SU-DHL-6 (cell line): ENCODE data around the gene KLF15.

Experiments used
- H2AFZ ChIP-seq: fragments of 200-600 bp; sonication (generic); 2 replicates; pipeline ENCODE4 v1.6.1; 2014; ENCODE audit warnings: low read depth, mild to moderate bottlenecking, moderate library complexity, mixed read lengths, antibody characterized with exemption, low read length; ENCODE audit not compliant: severe bottlenecking
- H3F3A ChIP-seq: fragments of 200-600 bp; shearing (Covaris generic); 2 replicates; pipeline ENCODE4 v1.6.0; 2016; ENCODE audit warnings: antibody characterized with exemption, mild to moderate bottlenecking; ENCODE audit not compliant: insufficient read depth
- H3K27ac ChIP-seq: fragments of 200-600 bp; sonication (generic); 2 replicates; pipeline ENCODE4 v1.5.1; 2016; ENCODE audit warnings: low read depth, mild to moderate bottlenecking, low read length, moderate library complexity, mixed read lengths
- H3K27me3 ChIP-seq: fragments of 200-600 bp; sonication (generic), shearing (Covaris generic); 2 replicates; pipeline ENCODE4 v1.6.0; 2014; ENCODE audit warnings: mild to moderate bottlenecking, low read length
- H3K36me3 ChIP-seq: fragments of 200-600 bp; sonication (generic); 2 replicates; pipeline ENCODE4 v1.6.1; 2014; ENCODE audit warnings: mild to moderate bottlenecking, low read length, mixed read lengths
- H3K4me2 ChIP-seq: fragments of 300-600, 200-600 bp; shearing (Covaris generic), sonication (generic); 2 replicates; pipeline ENCODE4 v1.6.0; 2014; ENCODE audit warnings: low read length, low read depth, mild to moderate bottlenecking; ENCODE audit not compliant: poor library complexity, severe bottlenecking
- H3K4me3 ChIP-seq: fragments of 200-600 bp; sonication (generic); 2 replicates; pipeline ENCODE4 v1.5.1; 2014; ENCODE audit warnings: antibody characterized with exemption, low read length, mild to moderate bottlenecking, mixed read lengths; ENCODE audit not compliant: insufficient read depth, poor library complexity, severe bottlenecking
- H3K79me2 ChIP-seq: fragments of 200-600 bp; sonication (generic); 2 replicates; pipeline ENCODE4 v1.6.1; 2014; ENCODE audit warnings: mild to moderate bottlenecking, low read length, moderate library complexity; ENCODE audit not compliant: insufficient read depth
- H3K9ac ChIP-seq: fragments of 200-600 bp; sonication (generic); 2 replicates; pipeline ENCODE4 v1.7.0; 2014; ENCODE audit warnings: mild to moderate bottlenecking, low read length
- H3K9me2 ChIP-seq: fragments of 200-600 bp; sonication (generic); replicated peaks from 2 replicates; pipeline ENCODE4 v1.6.1; 2014; ENCODE audit warnings: low read length; ENCODE audit not compliant: insufficient read depth
- H3K9me3 ChIP-seq: fragments of 200-600 bp; sonication (generic); 2 replicates; pipeline ENCODE4 v1.6.1; 2014; ENCODE audit warnings: low read length, mixed read lengths; ENCODE audit not compliant: insufficient read depth
- H4K20me1 ChIP-seq: fragments of 200-600 bp; sonication (generic); 2 replicates; pipeline ENCODE4 v1.6.1; 2014; ENCODE audit warnings: low read depth, mild to moderate bottlenecking, antibody characterized with exemption, low read length, moderate library complexity, mixed read lengths
- CTCF ChIP-seq: fragments of 200-600 bp; sonication (generic); IDR thresholded peaks from one replicate; pipeline ENCODE4 v1.5.1; 2017; ENCODE audit warnings: antibody characterized with exemption, mild to moderate bottlenecking, low read length, moderate library complexity; ENCODE audit not compliant: insufficient read depth, poor library complexity, severe bottlenecking
- EZH2phosphoT487 ChIP-seq: fragments of 200-600 bp; sonication (generic), shearing (Covaris generic); conservative IDR thresholded peaks from 2 replicates; pipeline ENCODE4 v1.6.1; 2018; ENCODE audit warnings: mild to moderate bottlenecking, antibody characterized with exemption, low read length, moderate library complexity, mixed read lengths

KLF15 gene

DNA sequence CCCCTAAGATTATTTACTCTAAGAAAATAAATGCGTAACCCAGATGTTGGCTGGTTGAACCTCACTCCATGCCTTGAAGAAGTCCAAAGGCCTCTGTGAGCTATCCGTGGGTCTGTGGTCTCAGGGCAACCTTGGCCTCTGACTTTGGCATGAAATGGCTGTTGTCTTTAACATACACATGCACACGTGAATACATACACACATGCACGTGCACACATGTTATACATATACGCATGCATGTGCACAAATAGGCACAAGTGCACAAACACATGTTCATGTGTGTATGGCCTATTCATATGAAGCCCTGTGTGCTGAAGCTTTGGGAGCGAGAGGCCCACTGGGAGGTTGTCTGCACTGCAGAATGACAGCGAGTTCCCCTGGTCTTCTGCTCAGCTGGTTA lies 50.8 kb downstream of the KLF15 start:
- no peaks in the 10 kb centered on the region for H4K20me1 ChIP-seq
- no peak for TF ChIP-seq EZH2phosphoT487
- no peak for TF ChIP-seq CTCF
- H2AFZ ChIP-seq = no peak overlapping the region
- H3K27ac ChIP-seq = no peak overlapping the region
- no peak overlapping the region for H3K9ac ChIP-seq
- no peaks in the 10 kb centered on the region for H3K36me3 ChIP-seq
- no peaks in the 10 kb centered on the region for H3K27me3 ChIP-seq
- no peak overlapping the region for H3K4me3 ChIP-seq
- H3K4me2 ChIP-seq = no peak overlapping the region
- H3F3A ChIP-seq = no peaks in the 10 kb centered on the region
- no peaks in the 10 kb centered on the region for H3K9me2 ChIP-seq
- H3K9me3 ChIP-seq = no peaks in the 10 kb centered on the region
- no peaks in the 10 kb centered on the region for H3K79me2 ChIP-seq

DNA sequence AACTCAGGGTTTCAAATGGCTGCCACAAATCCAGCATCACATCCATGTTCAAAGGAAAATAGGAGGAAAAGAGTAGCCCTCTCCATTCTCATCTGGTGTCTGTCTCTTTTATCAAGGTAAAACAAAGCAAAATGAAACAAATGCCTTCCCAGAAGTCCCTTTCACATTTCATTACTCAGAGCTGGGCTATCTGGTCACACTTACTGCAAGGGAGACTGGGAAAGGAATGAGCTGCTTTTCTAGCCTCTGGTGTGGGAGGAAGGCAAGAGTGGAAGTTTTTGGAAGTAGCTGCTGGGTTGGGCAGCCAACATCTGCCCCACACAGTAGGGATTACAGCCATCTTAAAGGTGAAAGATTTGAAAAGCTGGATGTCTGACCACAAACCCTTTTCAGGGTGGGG lies 51.8 kb downstream of the KLF15 start:
- Histone ChIP-seq H3K9ac (no peak overlapping the region), H3K9me3 (no peaks in the 10 kb centered on the region), H3K4me3 (no peak overlapping the region), H3K9me2 (no peaks in the 10 kb centered on the region), H2AFZ (no peak overlapping the region), H3K4me2 (no peak overlapping the region), H3K27ac (no peak overlapping the region), H3K79me2 (no peaks in the 10 kb centered on the region), H4K20me1 (no peaks in the 10 kb centered on the region), H3F3A (no peaks in the 10 kb centered on the region), H3K36me3 (no peaks in the 10 kb centered on the region), H3K27me3 (no peaks in the 10 kb centered on the region)
- no peak for TF ChIP-seq EZH2phosphoT487
- TF ChIP-seq CTCF = no peak

- no peaks in the 10 kb centered on the region for H3K9me2 ChIP-seq
- no peak overlapping the region for H3K9ac ChIP-seq
- no peaks in the 10 kb centered on the region for H3F3A ChIP-seq
- H3K27ac ChIP-seq = no peak overlapping the region
- no peaks in the 10 kb centered on the region for H4K20me1 ChIP-seq
- H3K27me3 ChIP-seq = no peaks in the 10 kb centered on the region
- no peaks in the 10 kb centered on the region for H3K9me3 ChIP-seq
- no peak overlapping the region for H2AFZ ChIP-seq
- no peaks in the 10 kb centered on the region for H3K79me2 ChIP-seq
- H3K4me3 ChIP-seq = no peak overlapping the region
- TF ChIP-seq EZH2phosphoT487 = no peak
- no peak for TF ChIP-seq CTCF
- no peaks in the 10 kb centered on the region for H3K36me3 ChIP-seq
- H3K4me2 ChIP-seq = no peak overlapping the region
Observed at GRCh38 chr3:126304704-126305103, 52.5 kb downstream of the KLF15 start.

DNA sequence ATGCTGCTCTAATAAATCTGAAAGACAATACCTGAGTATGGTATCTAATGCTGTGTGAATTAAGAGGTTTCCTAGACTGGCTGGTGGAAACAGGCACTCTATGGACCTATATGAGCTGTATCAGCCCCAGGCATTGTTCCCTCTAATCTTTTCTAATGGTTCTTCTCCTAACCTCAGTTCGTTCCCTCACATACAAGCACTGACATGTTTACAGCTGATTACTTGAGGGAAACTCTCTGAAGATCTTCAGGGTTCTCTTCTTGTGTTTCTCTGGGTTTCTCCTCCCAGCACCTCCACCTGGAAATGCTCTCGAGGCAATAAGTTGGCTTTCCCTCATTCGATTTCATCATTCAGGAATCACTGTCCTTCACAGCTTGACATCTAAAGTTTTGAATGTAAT lies 52.9 kb downstream of the KLF15 start:
- Histone ChIP-seq H3K27me3 (no peaks in the 10 kb centered on the region), H3K9ac (no peak overlapping the region), H4K20me1 (no peaks in the 10 kb centered on the region), H2AFZ (no peak overlapping the region), H3K4me2 (no peak overlapping the region), H3K27ac (no peak overlapping the region), H3K4me3 (no peak overlapping the region), H3K36me3 (no peaks in the 10 kb centered on the region), H3K79me2 (no peaks in the 10 kb centered on the region), H3K9me2 (no peaks in the 10 kb centered on the region), H3F3A (no peaks in the 10 kb centered on the region), H3K9me3 (no peaks in the 10 kb centered on the region)
- no peak for TF ChIP-seq CTCF
- TF ChIP-seq EZH2phosphoT487 = no peak
